Measurements from ENCODE around the gene GPR142.

Gene GPR142

GRCh38 chr17:74344658-74345057 is 22.6 kb upstream of the GPR142 start:
- no peak for DNase-seq (ENCODE audit: low read depth in 2 of 2)

GRCh38 chr17:74345433-74346241 is 21.7 kb upstream of the GPR142 start:
- DNase-seq (ENCODE audit: low read depth in 2 of 2) = no peak

- DNase-seq (ENCODE audit: low read depth in 2 of 2) = no peak
Measured at GRCh38 chr17:74347646-74348045, 19.7 kb upstream of the GPR142 start.

DNA sequence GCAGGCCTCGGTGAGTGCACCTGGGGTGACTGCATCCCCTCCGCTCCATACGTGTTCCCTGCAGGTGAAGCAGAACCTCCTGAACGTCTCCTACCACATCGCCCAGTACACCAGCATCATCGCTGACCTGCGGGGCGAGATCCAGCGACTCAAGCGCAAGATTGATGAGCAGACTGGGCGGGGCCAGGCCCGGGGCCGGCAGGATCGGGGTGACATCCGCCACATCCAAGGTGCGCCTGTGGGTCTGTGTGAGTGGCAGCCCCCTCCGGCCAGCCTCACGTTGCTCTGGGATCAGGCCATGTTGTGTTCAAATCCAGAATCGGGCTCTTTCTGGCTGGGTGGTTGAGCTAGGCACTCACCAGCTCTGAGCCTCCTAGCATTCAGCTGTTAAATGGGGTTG is 18.2 kb upstream of the GPR142 start:
- DNase-seq (ENCODE audit: low read depth in 2 of 2) = no peak

DNA sequence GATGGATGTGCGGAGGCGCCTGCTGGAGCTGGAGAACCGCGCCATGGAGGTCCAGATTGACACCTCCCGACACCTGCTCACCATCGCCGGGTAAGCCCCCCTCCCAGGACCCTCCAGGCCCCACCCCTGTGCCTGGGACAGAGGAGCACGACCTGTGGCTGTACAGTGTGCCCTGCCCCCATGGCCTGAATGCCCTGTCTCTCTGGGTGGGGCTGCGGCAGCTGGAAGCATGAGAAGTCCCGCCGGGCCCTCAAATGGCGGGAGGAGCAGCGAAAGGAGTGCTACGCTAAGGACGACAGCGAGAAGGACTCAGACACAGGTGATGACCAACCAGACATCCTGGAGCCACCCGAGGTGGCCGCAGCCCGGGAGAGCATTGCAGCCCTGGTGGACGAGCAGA is 16.8 kb upstream of the GPR142 start:
- DNase-seq (ENCODE audit: low read depth in 2 of 2) = no peak

DNA sequence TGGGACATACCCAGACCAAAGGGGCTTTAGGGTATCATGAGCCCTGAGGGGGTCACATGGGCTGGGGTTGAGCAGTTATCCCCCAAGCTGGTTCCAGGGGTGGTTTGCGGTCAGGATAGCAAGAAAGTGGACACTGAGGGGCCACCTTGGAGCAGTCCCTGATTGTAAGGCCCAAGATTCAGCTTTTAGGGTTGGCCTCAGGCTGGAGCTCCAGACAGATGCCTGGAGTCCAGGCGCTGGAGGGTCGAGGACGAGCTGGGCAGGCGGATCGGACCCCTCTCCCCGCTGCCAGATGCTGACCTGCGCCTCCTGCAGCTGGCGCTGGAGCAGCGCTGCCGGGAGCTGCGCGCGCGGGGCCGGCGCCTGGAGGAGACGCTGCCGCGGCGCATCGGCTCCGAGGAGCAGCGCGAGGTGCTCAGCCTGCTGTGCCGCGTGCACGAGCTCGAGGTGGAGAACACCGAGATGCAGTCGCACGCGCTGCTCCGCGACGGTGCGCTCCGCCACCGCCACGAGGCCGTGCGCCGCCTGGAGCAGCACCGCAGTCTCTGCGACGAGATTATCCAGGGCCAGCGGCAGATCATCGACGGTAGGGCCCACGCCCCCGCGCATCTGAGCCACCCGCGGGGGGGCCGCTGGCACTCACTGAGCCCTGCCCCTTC is 15.6 kb upstream of the GPR142 start:
- no peak for DNase-seq (ENCODE audit: low read depth in 2 of 2)

DNA sequence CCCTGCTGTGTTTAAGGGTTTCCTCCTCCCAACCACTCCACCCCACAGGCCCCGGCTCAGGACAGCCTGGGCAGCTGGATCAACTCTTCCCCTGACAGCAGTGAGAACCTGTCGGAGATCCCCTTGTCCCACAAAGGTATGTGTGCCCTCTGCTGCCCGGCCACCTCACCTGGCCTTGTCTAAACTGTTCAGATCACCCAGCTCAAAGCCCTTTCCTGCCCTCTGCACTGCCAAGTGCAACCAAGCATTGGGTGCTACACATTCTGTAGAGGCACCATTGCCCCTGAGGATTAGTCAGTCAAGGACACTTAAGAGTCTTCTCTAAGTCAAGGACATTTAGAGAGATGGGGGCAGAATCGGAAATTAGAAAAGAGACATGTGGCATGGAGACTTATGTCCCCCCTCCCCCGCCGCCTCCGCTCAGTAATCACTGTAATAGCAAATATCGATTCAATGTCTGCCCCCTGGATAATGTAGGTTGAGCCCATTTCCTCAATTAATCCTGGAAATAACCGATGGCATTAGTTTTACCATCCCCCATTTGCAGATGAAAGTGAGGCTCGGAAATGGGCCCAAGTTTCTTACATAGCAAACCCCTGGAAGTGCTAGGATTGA is 13.8 kb upstream of the GPR142 start:
- no peak for DNase-seq (ENCODE audit: low read depth in 2 of 2)

DNA sequence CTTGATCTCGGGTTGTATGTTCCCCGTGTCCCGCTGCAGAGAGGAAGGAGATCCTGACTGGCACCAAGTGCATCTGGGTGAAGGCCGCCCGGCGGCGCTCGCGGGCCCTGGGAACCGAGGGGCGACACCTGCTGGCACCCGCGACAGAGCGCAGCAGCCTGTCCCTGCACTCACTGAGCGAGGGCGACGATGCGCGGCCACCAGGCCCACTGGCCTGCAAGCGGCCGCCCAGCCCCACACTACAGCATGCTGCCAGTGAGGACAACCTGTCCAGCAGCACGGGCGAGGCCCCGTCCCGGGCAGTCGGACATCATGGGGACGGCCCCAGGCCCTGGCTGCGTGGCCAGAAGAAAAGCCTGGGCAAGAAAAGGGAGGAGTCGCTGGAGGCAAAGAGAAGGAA is 13.2 kb upstream of the GPR142 start:
- peak; percentile 24 to 63 for DNase-seq (ENCODE audit: low read depth in 2 of 2)

- DNase-seq (ENCODE audit: low read depth in 2 of 2) = no peak
Measured at GRCh38 chr17:74354561-74354960, 12.7 kb upstream of the GPR142 start.

GRCh38 chr17:74355065-74355464 is 12.2 kb upstream of the GPR142 start:
- DNase-seq (ENCODE audit: low read depth in 2 of 2) = no peak

DNA sequence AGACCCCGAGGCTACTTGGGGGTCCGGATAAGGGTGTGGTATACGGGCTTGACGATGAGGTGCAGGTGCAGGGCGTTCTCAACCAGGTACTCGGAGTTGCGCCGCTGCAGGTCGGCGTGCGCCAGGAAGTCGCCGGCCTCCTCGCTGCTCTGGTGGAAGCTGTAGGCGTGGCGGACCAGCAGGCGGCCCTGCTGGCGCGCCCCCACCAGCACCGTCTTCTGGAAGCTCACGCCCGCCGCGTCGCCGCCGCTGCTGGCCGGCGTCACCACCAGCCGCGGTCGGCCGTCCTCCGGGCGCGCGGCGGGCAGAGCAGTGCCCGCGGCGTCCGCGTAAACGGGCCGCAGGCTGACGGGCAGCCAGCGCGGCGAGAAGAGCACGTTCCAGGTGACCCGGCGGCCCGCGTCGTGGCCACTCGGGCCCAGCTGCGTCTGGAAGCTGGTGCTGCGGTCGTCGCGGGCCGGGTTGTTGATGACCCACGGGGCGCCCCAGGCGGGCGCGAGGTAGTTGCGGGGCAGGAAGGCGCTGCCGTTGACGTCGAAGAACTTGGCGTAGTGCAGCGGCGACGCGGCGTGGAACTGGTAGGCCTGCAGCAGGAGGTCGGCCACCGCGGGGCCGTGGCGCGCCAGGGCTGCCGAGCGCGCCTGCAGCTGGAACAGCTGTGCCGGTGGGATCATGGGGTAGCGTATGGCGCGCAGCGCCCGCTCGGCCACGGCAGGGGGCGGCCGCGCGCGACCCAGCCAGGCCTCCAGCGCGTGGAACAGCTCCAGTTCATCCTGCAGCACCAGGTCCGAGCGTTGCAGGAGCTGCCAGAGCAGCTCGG is 10.4 kb upstream of the GPR142 start:
- no peak for DNase-seq (ENCODE audit: low read depth in 2 of 2)

- no peak for DNase-seq (ENCODE audit: low read depth in 2 of 2)
Measured at GRCh38 chr17:74357466-74357809, 9.9 kb upstream of the GPR142 start.

- no peak for DNase-seq (ENCODE audit: low read depth in 2 of 2)
Measured at GRCh38 chr17:74358697-74359096, 8.6 kb upstream of the GPR142 start.

- DNase-seq (ENCODE audit: low read depth in 2 of 2) = no peak
Measured at GRCh38 chr17:74359916-74360315, 7.4 kb upstream of the GPR142 start.

GRCh38 chr17:74360899-74361229 is 6.4 kb upstream of the GPR142 start:
- no peak for DNase-seq (ENCODE audit: low read depth in 2 of 2)

DNA sequence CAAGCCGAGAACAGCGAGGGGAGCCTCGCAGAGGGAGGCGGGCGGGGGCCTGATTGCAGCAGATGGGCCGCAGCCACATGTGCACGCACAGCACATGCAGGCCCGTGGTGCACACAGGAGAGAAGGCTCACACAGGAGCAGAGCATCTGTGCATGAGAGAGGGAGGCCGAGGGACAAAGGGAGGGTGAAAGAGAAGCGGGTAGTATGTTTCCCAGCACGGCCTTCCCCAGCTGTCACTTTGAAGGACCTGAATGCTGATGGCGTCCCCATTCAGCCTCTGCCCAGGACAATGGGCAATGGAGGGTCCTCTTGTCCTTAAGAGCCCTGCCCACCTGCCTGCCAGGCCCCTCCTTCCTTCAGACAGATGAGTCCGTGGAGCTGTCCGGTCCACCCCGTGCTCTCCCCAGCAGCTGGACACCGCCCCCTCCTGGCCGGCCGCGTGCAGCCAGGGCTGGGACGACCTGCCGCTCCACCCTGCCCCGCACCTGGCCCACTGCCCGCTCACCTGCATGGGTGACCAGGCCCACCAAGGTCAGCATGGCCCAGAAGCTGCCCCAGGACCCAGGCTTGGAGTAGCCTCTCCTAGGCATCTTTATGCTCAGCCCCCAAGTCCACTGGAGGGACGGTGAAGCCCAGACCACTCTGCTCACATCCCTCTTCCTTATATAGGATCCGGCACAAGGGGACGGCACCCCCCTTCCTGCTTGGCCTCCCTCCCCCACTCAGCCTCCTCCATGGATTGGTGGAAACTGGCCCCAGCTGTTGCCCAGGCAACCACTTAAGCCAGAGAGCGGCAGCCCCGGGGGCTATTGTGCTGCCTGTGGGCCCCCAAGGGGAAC is 5.9 kb upstream of the GPR142 start, which contains the start of gene BTBD17:
Gene BTBD17 (minus strand): TSS at position 639 of the 839 bp plus-strand sequence. CDS start 49 bp downstream, at position 590.
- DNase-seq (ENCODE audit: low read depth in 2 of 2) = no peak

GRCh38 chr17:74362069-74362405 is 5.3 kb upstream of the GPR142 start:
- no peak for DNase-seq (ENCODE audit: low read depth in 2 of 2)

- no peak for DNase-seq (ENCODE audit: low read depth in 2 of 2)
Measured at GRCh38 chr17:74362810-74363498, 4.4 kb upstream of the GPR142 start.

DNA sequence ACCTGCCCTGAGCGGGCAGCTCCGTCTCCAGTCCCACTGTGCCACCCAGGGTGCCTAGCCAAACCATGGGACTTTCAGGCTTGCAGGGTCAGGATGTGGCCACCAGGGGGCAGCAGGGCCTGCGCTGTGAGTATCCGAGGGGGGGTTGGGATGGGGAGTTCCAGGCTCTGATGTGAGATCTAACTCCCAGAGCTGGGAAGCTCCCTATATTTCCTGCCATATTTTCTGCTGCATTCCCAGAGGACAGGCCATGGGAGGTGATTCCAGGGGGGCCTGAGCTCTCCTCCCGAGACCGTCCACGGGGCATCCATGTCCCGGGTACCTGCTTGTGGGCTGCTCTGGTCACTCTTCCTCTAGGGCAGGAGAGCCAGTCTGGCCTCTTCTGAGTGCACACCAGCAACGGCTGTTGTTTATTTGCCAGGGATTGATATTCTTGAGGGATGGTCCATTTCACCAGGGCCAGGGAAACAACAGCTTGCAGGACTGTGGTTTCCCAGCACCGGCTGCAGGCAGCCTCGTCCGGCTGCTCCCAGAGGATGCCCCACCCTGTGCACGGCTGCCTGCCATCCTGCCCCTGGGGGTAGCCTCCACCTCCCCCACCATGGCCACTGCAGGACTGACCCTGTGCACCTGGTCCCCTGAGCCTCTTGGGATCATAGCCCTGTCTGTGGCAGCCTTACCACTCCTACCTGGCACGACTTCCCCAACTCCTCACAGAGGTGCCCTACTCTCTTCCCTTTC is 1.2 kb downstream of the GPR142 start:
- DNase-seq (ENCODE audit: low read depth in 2 of 2) = peak; percentile 56 to 70

GRCh38 chr17:74369221-74369620 is 1.9 kb downstream of the GPR142 start:
- DNase-seq (ENCODE audit: low read depth in 2 of 2) = peak; percentile 37 to 68
